H1 (cell line): ENCODE results near the gene PDXP.

Experiments used
- CTCF ChIP-seq, 3 experiments: IDR thresholded peaks; 1 replicate in 2 of 3; 2 replicates in 1 of 3; pipeline versions ENCODE4 v1.5.1 to v1.6.1; 2011; ENCODE audit warnings: low read length in 3 of 3, mild to moderate bottlenecking in 3 of 3, inconsistent platforms in 2 of 3, low read depth in 1 of 3, moderate library complexity in 1 of 3; ENCODE audit not compliant: insufficient read depth in 1 of 3; ENCODE audit errors: control extremely low read depth in 1 of 3
- JUND ChIP-seq: IDR thresholded peaks from 2 replicates; pipeline ENCODE4 v1.6.1; 2011; ENCODE audit warnings: mild to moderate bottlenecking, improper control_type of control experiment, low read length
- PHF8 ChIP-seq: fragments of 200-600 bp; sonication (generic); conservative IDR thresholded peaks from 2 replicates; pipeline ENCODE4 v1.7.1; 2012; ENCODE audit warnings: low read depth, mild to moderate bottlenecking, inconsistent platforms, low read length, moderate library complexity
- POLR2A ChIP-seq, 2 experiments: IDR thresholded peaks; 1 replicate in 1 of 2; 2 replicates in 1 of 2; pipeline ENCODE4 v1.6.1; 2011; ENCODE audit warnings: low read depth in 2 of 2, low read length in 2 of 2, mild to moderate bottlenecking in 2 of 2; ENCODE audit errors: control extremely low read depth in 1 of 2
- POLR2AphosphoS5 ChIP-seq: IDR thresholded peaks from 2 replicates; pipeline ENCODE4 v1.6.1; 2011; ENCODE audit warnings: low read depth, low read length
- RFX5 ChIP-seq: IDR thresholded peaks from 2 replicates; pipeline ENCODE4 v1.6.1; 2011; ENCODE audit warnings: low read depth, low read length, improper control_type of control experiment, borderline replicate concordance
- SIX5 ChIP-seq: IDR thresholded peaks from 2 replicates; pipeline ENCODE4 v1.6.1; 2011; ENCODE audit warnings: mild to moderate bottlenecking, low read depth, low read length
- TEAD4 ChIP-seq: IDR thresholded peaks from 2 replicates; pipeline ENCODE4 v1.6.1; 2012; ENCODE audit warnings: low read depth, low read length, inconsistent platforms, mixed read lengths
- USF2 ChIP-seq: IDR thresholded peaks from 2 replicates; pipeline ENCODE4 v1.6.1; 2011; ENCODE audit warnings: low read length, improper control_type of control experiment
- TF ChIP-seq, protein P1 (sequence below): IDR thresholded peaks from 2 replicates; pipeline ENCODE4 v1.6.1; 2011; ENCODE audit warnings: low read depth, mild to moderate bottlenecking, low read length; ENCODE audit not compliant: insufficient read depth

GRCh38 chr22:37617431-37617830, 41.1 kb upstream of the PDXP start:
- TF ChIP-seq POLR2A (IDR thresholded peaks at IDR 0.05; ENCODE audit: control extremely low read depth in 1 of 2, low read depth in 2 of 2, low read length in 2 of 2) = no peak
- no peak for TF ChIP-seq CTCF (IDR thresholded peaks at IDR 0.05; ENCODE audit: control extremely low read depth in 1 of 3, insufficient read depth in 1 of 3, low read depth in 1 of 3, low read length in 3 of 3)
- TF ChIP-seq PHF8 = no peak
- TF ChIP-seq TEAD4 = no peak
- no peak for TF ChIP-seq POLR2AphosphoS5
- TF ChIP-seq JUND = no peak
- TF ChIP-seq USF2 = no peak
- TF ChIP-seq SIX5 = no peak
- TF ChIP-seq, protein P1, sequence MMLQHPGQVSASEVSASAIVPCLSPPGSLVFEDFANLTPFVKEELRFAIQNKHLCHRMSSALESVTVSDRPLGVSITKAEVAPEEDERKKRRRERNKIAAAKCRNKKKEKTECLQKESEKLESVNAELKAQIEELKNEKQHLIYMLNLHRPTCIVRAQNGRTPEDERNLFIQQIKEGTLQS = no peak
- no peak for TF ChIP-seq RFX5
